K562 (cell line): ENCODE results near the gene HOXB3. TPM values are rescaled to one million over a fixed set of nuclear protein-coding genes. Genes with fewer than 3 reads are reported as not detected.

Source experiments
- CTBP1 ChIP-seq: fragments of 450-650 bp; IDR thresholded peaks from 2 replicates; pipeline ENCODE4 v1.6.1; 2016; ENCODE audit warnings: borderline replicate concordance
- CXXC5 ChIP-seq: fragments of 250-450 bp; sonication (Bioruptor Pico); IDR thresholded peaks from 2 replicates; pipeline ENCODE4 v1.8.0; 2022; ENCODE audit warnings: inconsistent platforms, mild to moderate bottlenecking, moderate library complexity
- EHMT2 ChIP-seq: fragments of 450-650 bp; IDR thresholded peaks from 2 replicates; pipeline ENCODE4 v1.6.1; 2018; ENCODE audit warnings: antibody characterized with exemption
- GTF2E2 ChIP-seq: fragments of 200-800 bp; sonication (Bioruptor generic); IDR thresholded peaks from 2 replicates; pipeline ENCODE4 v1.6.1; 2016; ENCODE audit warnings: missing genetic modification characterization, missing compliant biosample characterization
- HDAC6 ChIP-seq: IDR thresholded peaks from 2 replicates; pipeline ENCODE4 v1.6.1; 2012; ENCODE audit warnings: low read depth, mild to moderate bottlenecking, control low read depth, inconsistent platforms, low read length, moderate library complexity
- NEUROD1 ChIP-seq: fragments of 150-350 bp; IDR thresholded peaks from 2 replicates; pipeline ENCODE4 v1.6.1; 2014; ENCODE audit warnings: borderline replicate concordance, low read length, low read depth; ENCODE audit not compliant: partially characterized antibody
- TCF7 ChIP-seq: sonication (generic); IDR thresholded peaks from 2 replicates; pipeline ENCODE4 v1.6.1; 2016; ENCODE audit warnings: antibody characterized with exemption, borderline replicate concordance
- UBTF ChIP-seq, 2 experiments: IDR thresholded peaks; 2 replicates each; pipeline ENCODE4 v1.6.1; 2012; ENCODE audit warnings: improper control_type of control experiment in 2 of 2, low read depth in 2 of 2, low read length in 2 of 2, borderline replicate concordance in 1 of 2
- XRCC4 ChIP-seq: IDR thresholded peaks from one replicate; pipeline ENCODE4 v1.6.1; 2011; ENCODE audit not compliant: insufficient read depth, insufficient read length; ENCODE audit errors: extremely low read depth
- ZNF140 ChIP-seq: fragments of 250-450 bp; sonication (Bioruptor Pico); IDR thresholded peaks from 2 replicates; pipeline ENCODE4 v1.8.0; 2021; ENCODE audit warnings: moderate library complexity, mild to moderate bottlenecking, inconsistent platforms
- ZNF239 ChIP-seq: fragments of 250-450 bp; sonication (Bioruptor Pico); IDR thresholded peaks from 2 replicates; pipeline ENCODE4 v1.4.0; 2020; ENCODE audit warnings: mild to moderate bottlenecking
- ZNF24 ChIP-seq: fragments of 450-650 bp; IDR thresholded peaks from 2 replicates; pipeline ENCODE4 v1.6.1; 2016
- ZNF280A ChIP-seq: fragments of 450-650 bp; IDR thresholded peaks from 2 replicates; pipeline ENCODE4 v1.6.1; 2018; ENCODE audit warnings: mild to moderate bottlenecking, low read depth; ENCODE audit not compliant: partially characterized antibody
- polyA plus RNA-seq, 8 experiments: library from polyadenylated mRNA; depleted of rRNA in 4 of 8; stranded (reverse) in 5 of 8; unstranded in 3 of 8; fragments of >200 nt; fragmentation: Nextera tagmentation in 2 of 8; fragmentation: Illumina TruSeq in 1 of 8; extraction: Ambion mirVana in 2 of 8; extraction: Trizol in 1 of 8; gene quantifications; 2 replicates each; pipeline versions ENCODE4 v1.2.1 to v1.2.3, GENCODE V29; 2011 to 2014; ENCODE audit warnings: inconsistent platforms in 1 of 8, missing spikeins in 1 of 8
- total RNA-seq, 7 experiments: library from RNA; depleted of rRNA in 6 of 7; stranded (reverse); fragments of >200 nt in 6 of 7; fragmentation: Illumina TruSeq in 2 of 7; extraction: Trizol in 2 of 7; gene quantifications; 2 replicates each; pipeline versions ENCODE4 v1.2.1 to v1.2.3, GENCODE V29; 2011 to 2021; ENCODE audit warnings: low replicate concordance in 1 of 7
- TF ChIP-seq, protein P1 (sequence below), 2 experiments: fragments of 450-650 bp; IDR thresholded peaks; 2 replicates each; pipeline ENCODE4 v1.6.1; 2018; ENCODE audit warnings: mild to moderate bottlenecking in 2 of 2, low read depth in 1 of 2; ENCODE audit not compliant: partially characterized antibody in 2 of 2
- TF ChIP-seq, protein P2 (sequence below), 2 experiments: fragments of 450-650 bp in 1 of 2; sonication (generic) in 1 of 2; formaldehyde crosslinking; conservative IDR thresholded peaks; 2 replicates each; pipeline versions ENCODE4 v1.4.0 to v1.8.1; 2020 to 2022; ENCODE audit warnings: mild to moderate bottlenecking in 1 of 2, missing genetic modification reagents in 1 of 2

Gene HOXB3
- total and polyA plus RNA-seq, 9 of the 15 experiments (the other 6 are each of a cell fraction or from before 2014, with no cell fraction given): 2.4 to 41.3 (median 20.2) TPM

GRCh38 chr17:48579760-48580554, 10.1 kb downstream of the HOXB3 start (continued):
- TF ChIP-seq, protein P1, sequence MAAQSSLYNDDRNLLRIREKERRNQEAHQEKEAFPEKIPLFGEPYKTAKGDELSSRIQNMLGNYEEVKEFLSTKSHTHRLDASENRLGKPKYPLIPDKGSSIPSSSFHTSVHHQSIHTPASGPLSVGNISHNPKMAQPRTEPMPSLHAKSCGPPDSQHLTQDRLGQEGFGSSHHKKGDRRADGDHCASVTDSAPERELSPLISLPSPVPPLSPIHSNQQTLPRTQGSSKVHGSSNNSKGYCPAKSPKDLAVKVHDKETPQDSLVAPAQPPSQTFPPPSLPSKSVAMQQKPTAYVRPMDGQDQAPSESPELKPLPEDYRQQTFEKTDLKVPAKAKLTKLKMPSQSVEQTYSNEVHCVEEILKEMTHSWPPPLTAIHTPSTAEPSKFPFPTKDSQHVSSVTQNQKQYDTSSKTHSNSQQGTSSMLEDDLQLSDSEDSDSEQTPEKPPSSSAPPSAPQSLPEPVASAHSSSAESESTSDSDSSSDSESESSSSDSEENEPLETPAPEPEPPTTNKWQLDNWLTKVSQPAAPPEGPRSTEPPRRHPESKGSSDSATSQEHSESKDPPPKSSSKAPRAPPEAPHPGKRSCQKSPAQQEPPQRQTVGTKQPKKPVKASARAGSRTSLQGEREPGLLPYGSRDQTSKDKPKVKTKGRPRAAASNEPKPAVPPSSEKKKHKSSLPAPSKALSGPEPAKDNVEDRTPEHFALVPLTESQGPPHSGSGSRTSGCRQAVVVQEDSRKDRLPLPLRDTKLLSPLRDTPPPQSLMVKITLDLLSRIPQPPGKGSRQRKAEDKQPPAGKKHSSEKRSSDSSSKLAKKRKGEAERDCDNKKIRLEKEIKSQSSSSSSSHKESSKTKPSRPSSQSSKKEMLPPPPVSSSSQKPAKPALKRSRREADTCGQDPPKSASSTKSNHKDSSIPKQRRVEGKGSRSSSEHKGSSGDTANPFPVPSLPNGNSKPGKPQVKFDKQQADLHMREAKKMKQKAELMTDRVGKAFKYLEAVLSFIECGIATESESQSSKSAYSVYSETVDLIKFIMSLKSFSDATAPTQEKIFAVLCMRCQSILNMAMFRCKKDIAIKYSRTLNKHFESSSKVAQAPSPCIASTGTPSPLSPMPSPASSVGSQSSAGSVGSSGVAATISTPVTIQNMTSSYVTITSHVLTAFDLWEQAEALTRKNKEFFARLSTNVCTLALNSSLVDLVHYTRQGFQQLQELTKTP (IDR thresholded peaks at IDR 0.05; ENCODE audit: low read depth in 1 of 2, partially characterized antibody in 2 of 2): peak in 1 of 2 experiments; percentile 79
- TF ChIP-seq TCF7 (no peak), HDAC6 (no peak), ZNF24 (no peak), XRCC4 (no peak), UBTF (IDR thresholded peaks at IDR 0.05; ENCODE audit: borderline replicate concordance in 1 of 2, low read depth in 2 of 2, low read length in 2 of 2) (peak in 1 of 2 experiments; percentile 64; a peak in 2 of 4 replicates), ZNF140 (CRISPR knock-in tag) (no peak), EHMT2 (no peak), CXXC5 (CRISPR knock-in tag) (peak; percentile 50), NEUROD1 (no peak), GTF2E2 (peak; percentile 67; the same call in 1 of the 2 replicates), CTBP1 (no peak), ZNF280A (no peak), ZNF239 (CRISPR knock-in tag) (0 out of 2 replicates have a peak, but pooled peaks have one; percentile 28)
- TF ChIP-seq, protein P2, sequence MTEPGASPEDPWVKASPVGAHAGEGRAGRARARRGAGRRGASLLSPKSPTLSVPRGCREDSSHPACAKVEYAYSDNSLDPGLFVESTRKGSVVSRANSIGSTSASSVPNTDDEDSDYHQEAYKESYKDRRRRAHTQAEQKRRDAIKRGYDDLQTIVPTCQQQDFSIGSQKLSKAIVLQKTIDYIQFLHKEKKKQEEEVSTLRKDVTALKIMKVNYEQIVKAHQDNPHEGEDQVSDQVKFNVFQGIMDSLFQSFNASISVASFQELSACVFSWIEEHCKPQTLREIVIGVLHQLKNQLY (CRISPR knock-in tag; conservative IDR thresholded peaks at IDR 0.05): no peak
